ENCODE data around the gene PAIP2.

Gene PAIP2

GRCh38 chr5:139393497-139394122 lies 52.0 kb downstream of the PAIP2 start:
- no peak for DNase-seq (ENCODE audit: low read depth)
- no peak for TF ChIP-seq CTCF (conservative IDR thresholded peaks at IDR 0.05; ENCODE audit: low read depth, low read length)
- peak overlapping the region; percentile 37 for H3K4me3 ChIP-seq (ENCODE audit: low read length)

GRCh38 chr5:139394123-139394653 lies 52.5 kb downstream of the PAIP2 start:
- TF ChIP-seq CTCF (conservative IDR thresholded peaks at IDR 0.05; ENCODE audit: low read depth, low read length) = peak; percentile 51

GRCh38 chr5:139394654-139395566 lies 53.3 kb downstream of the PAIP2 start, which contains the start of gene PROB1:
PROB1 (minus strand) TSS chr5:139395104; CDS start chr5:139395081, 23 bp downstream.
- peak within 1 kb of the TSS; percentile 6 for H3K4me3 ChIP-seq (ENCODE audit: low read length)
- TF ChIP-seq CTCF (conservative IDR thresholded peaks at IDR 0.05; ENCODE audit: low read depth, low read length) = no peak

More at GRCh38 chr5:139394123-139394653, 52.5 kb downstream of the PAIP2 start:
- H3K4me3 ChIP-seq (ENCODE audit: low read length) = peak overlapping the region; percentile 6
- DNase-seq (ENCODE audit: low read depth) = no peak

GRCh38 chr5:139395844-139396640 lies 54.4 kb downstream of the PAIP2 start:
- DNase-seq (ENCODE audit: low read depth) = no peak
- peak; percentile 12 for TF ChIP-seq CTCF (conservative IDR thresholded peaks at IDR 0.05; ENCODE audit: low read depth, low read length)
- H3K4me3 ChIP-seq (ENCODE audit: low read length) = no peak overlapping the region

More at GRCh38 chr5:139394654-139395566, 53.3 kb downstream of the PAIP2 start, which contains the start of gene PROB1:
- no peak for DNase-seq (ENCODE audit: low read depth)

- no peak overlapping the region for H3K4me3 ChIP-seq (ENCODE audit: low read length)
- no peak for TF ChIP-seq CTCF (conservative IDR thresholded peaks at IDR 0.05; ENCODE audit: low read depth, low read length)
- DNase-seq (ENCODE audit: low read depth) = no peak
These were observed 55.0 kb downstream of the PAIP2 start for GRCh38 chr5:139396691-139397090.

GRCh38 chr5:139397921-139398320 lies 56.3 kb downstream of the PAIP2 start:
- DNase-seq (ENCODE audit: low read depth) = no peak
- no peak for TF ChIP-seq CTCF (conservative IDR thresholded peaks at IDR 0.05; ENCODE audit: low read depth, low read length)
- no peak overlapping the region for H3K4me3 ChIP-seq (ENCODE audit: low read length)
